Nephron progenitor cell (in vitro differentiated cells): Measurements from ENCODE around the gene CRKL.
A peak's percentile ranks its signal among the peaks of the same experiment; 100 is the strongest.

Experiments
- DNase-seq: peaks from one replicate; pipeline ENCODE4 v3.0.0; 2021
- H3K27ac Mint-ChIP-seq: 2 replicates; pipeline ENCODE4 v1.8.0; 2021; ENCODE audit warnings: mild to moderate bottlenecking, moderate library complexity, mixed read lengths
- H3K27me3 Mint-ChIP-seq: 2 replicates; pipeline ENCODE4 v1.8.0; 2021; ENCODE audit warnings: mild to moderate bottlenecking, low read depth, mixed read lengths; ENCODE audit not compliant: poor library complexity
- H3K36me3 Mint-ChIP-seq: 2 replicates; pipeline ENCODE4 v1.8.0; 2021; ENCODE audit warnings: low read depth, mixed read lengths
- H3K4me1 Mint-ChIP-seq: 2 replicates; pipeline ENCODE4 v1.8.0; 2021; ENCODE audit warnings: mixed read lengths
- H3K4me3 Mint-ChIP-seq: 2 replicates; pipeline ENCODE4 v1.8.0; 2021; ENCODE audit warnings: mild to moderate bottlenecking, moderate library complexity, mixed read lengths
- H3K9me3 Mint-ChIP-seq: 2 replicates; pipeline ENCODE4 v1.8.0; 2021; ENCODE audit warnings: mild to moderate bottlenecking, moderate library complexity, mixed read lengths
- CTCF ChIP-seq: fragments of 200-600 bp; sonication (generic); IDR thresholded peaks from 2 replicates; pipeline ENCODE4 v1.5.0; 2021; ENCODE audit warnings: antibody characterized with exemption

The CRKL gene

GRCh38 chr22:20916916-20917810 lies at the start of gene CRKL:
Gene CRKL, plus strand, starts transcription at chr22:20917407. Its CDS starts 528 bp downstream, at chr22:20917935.
- peaks cover 12% of the 10 kb centered on the region for H3K36me3 Mint-ChIP-seq
- DNase-seq, result peak; percentile 97
- peaks cover 45% of the 10 kb centered on the region for H3K4me1 Mint-ChIP-seq

GRCh38 chr22:20868025-20868962 lies 48.9 kb upstream of the CRKL start:
- TF ChIP-seq CTCF, result no peak
- Mint-ChIP-seq H3K27me3 (no peaks in the 10 kb centered on the region), H3K36me3 (peaks cover 17% of the 10 kb centered on the region), H3K4me3 (peak overlapping the region; percentile 64), H3K4me1 (peaks cover 33% of the 10 kb centered on the region), H3K27ac (peak overlapping the region; percentile 86), H3K9me3 (no peaks in the 10 kb centered on the region)
- no peak for DNase-seq

More at GRCh38 chr22:20916916-20917810, at the start of gene CRKL:
- peaks cover 12% of the 10 kb centered on the region for H3K27me3 Mint-ChIP-seq
- H3K27ac Mint-ChIP-seq, result peak within 1 kb of the TSS; percentile 98
- H3K4me3 Mint-ChIP-seq, result peak within 1 kb of the TSS; percentile 99
- H3K9me3 Mint-ChIP-seq, result no peaks in the 10 kb centered on the region
- TF ChIP-seq CTCF, result peak; percentile 90

GRCh38 chr22:20869234-20869633 lies 48.0 kb upstream of the CRKL start:
- Mint-ChIP-seq H3K9me3 (no peaks in the 10 kb centered on the region), H3K27ac (peak overlapping the region; percentile 65), H3K4me1 (peaks cover 33% of the 10 kb centered on the region), H3K27me3 (no peaks in the 10 kb centered on the region), H3K4me3 (no peak overlapping the region), H3K36me3 (peaks cover 14% of the 10 kb centered on the region)
- no peak for TF ChIP-seq CTCF
- DNase-seq, result no peak

- Mint-ChIP-seq H3K9me3 (no peaks in the 10 kb centered on the region), H3K36me3 (peaks cover 27% of the 10 kb centered on the region), H3K27me3 (no peaks in the 10 kb centered on the region), H3K4me3 (no peak overlapping the region), H3K4me1 (peaks cover 21% of the 10 kb centered on the region), H3K27ac (no peak overlapping the region)
- DNase-seq, result no peak
- no peak for TF ChIP-seq CTCF
Observed at GRCh38 chr22:20873214-20873613, 44.0 kb upstream of the CRKL start.

- DNase-seq, result no peak
- Mint-ChIP-seq H3K9me3 (no peaks in the 10 kb centered on the region), H3K4me1 (peaks cover 11% of the 10 kb centered on the region), H3K4me3 (no peak overlapping the region), H3K36me3 (peaks cover 23% of the 10 kb centered on the region), H3K27ac (peak overlapping the region; percentile 86), H3K27me3 (no peaks in the 10 kb centered on the region)
- no peak for TF ChIP-seq CTCF
Observed at GRCh38 chr22:20875296-20875695, 41.9 kb upstream of the CRKL start.
